Naive thymus-derived CD4-positive, alpha-beta T cell (primary cell): Measurements from ENCODE around the gene ATP6V0B. TPM values are rescaled to one million over a fixed set of nuclear protein-coding genes. Genes with fewer than 3 reads are reported as not detected.

Source experiments
- ATAC-seq: fragments of 150-1000 bp; cut with Tn5 transposase; 2 replicates; pipeline ENCODE4 v1.10.0; 2021; ENCODE audit warnings: mild to moderate bottlenecking, moderate library complexity
- CTCF ChIA-PET: fragments of 350-600 bp; sonication (Branson Sonifier 250); formaldehyde crosslinking; loops from one replicate; lab custom pipeline; 2021; ENCODE audit warnings: antibody characterized with exemption; lab: Charles Lee
- POLR2A ChIA-PET: fragments of 350-600 bp; sonication (Branson Sonifier 250); formaldehyde crosslinking; loops from one replicate; lab custom pipeline; 2021; ENCODE audit warnings: antibody characterized with exemption, inconsistent platforms; lab: Charles Lee
- DNase-seq, 9 donors: peaks; one replicate each; pipeline versions ENCODE4 v3.0.0 to v3.0.0-alpha.2; 2020 to 2022; ENCODE audit warnings: mixed read lengths in 1 of 9
- H3K27ac ChIP-seq: one replicate; pipeline ENCODE4 v1.7.0; 2013; ENCODE audit warnings: mild to moderate bottlenecking, low read depth, low read length, moderate library complexity
- H3K27me3 ChIP-seq, 2 donors: one replicate each; pipeline ENCODE4 v1.7.0; 2013; ENCODE audit warnings: low read length in 2 of 2, mild to moderate bottlenecking in 2 of 2, moderate library complexity in 2 of 2; ENCODE audit not compliant: control insufficient read depth in 2 of 2, insufficient read depth in 2 of 2
- H3K36me3 ChIP-seq, 3 experiments: 1 replicate in 2 of 3; 2 replicates in 1 of 3; pipeline ENCODE4 v1.7.0; 2013; ENCODE audit warnings: low read length in 3 of 3, mild to moderate bottlenecking in 3 of 3, moderate library complexity in 1 of 3; ENCODE audit not compliant: insufficient read depth in 3 of 3, control insufficient read depth in 2 of 3
- H3K4me1 ChIP-seq, 2 donors: one replicate each; pipeline ENCODE4 v1.7.0; 2013; ENCODE audit warnings: low read length in 2 of 2, mild to moderate bottlenecking in 2 of 2, moderate library complexity in 1 of 2; ENCODE audit not compliant: control insufficient read depth in 2 of 2, insufficient read depth in 2 of 2
- H3K4me3 ChIP-seq: 2 replicates; pipeline ENCODE4 v1.7.0; 2013; ENCODE audit warnings: mild to moderate bottlenecking, low read length
- H3K9me3 ChIP-seq, 3 experiments: 1 replicate in 2 of 3; 2 replicates in 1 of 3; pipeline ENCODE4 v1.7.0; 2013; ENCODE audit warnings: low read length in 3 of 3; ENCODE audit not compliant: control insufficient read depth in 2 of 3
- H3K27ac Mint-ChIP-seq, 9 donors: one replicate each; pipeline ENCODE4 v1.8.0; 2020 to 2022; ENCODE audit warnings: mixed read lengths in 9 of 9, mild to moderate bottlenecking in 8 of 9, moderate library complexity in 5 of 9, inconsistent platforms in 2 of 9
- H3K27me3 Mint-ChIP-seq, 5 donors: one replicate each; pipeline ENCODE4 v1.8.0; 2021 to 2022; ENCODE audit warnings: mixed read lengths in 5 of 5, mild to moderate bottlenecking in 1 of 5
- H3K36me3 Mint-ChIP-seq, 5 donors: one replicate each; pipeline ENCODE4 v1.8.0; 2020 to 2022; ENCODE audit warnings: mixed read lengths in 5 of 5, mild to moderate bottlenecking in 3 of 5, inconsistent platforms in 1 of 5
- H3K4me1 Mint-ChIP-seq, 7 donors: one replicate each; pipeline ENCODE4 v1.8.0; 2020 to 2022; ENCODE audit warnings: mixed read lengths in 7 of 7, mild to moderate bottlenecking in 3 of 7, inconsistent platforms in 1 of 7
- H3K4me3 Mint-ChIP-seq, 10 donors: one replicate each; pipeline ENCODE4 v1.8.0; 2020 to 2022; ENCODE audit warnings: mild to moderate bottlenecking in 10 of 10, mixed read lengths in 10 of 10, moderate library complexity in 6 of 10, inconsistent platforms in 2 of 10
- H3K9me3 Mint-ChIP-seq, 11 donors: one replicate each; pipeline ENCODE4 v1.8.0; 2020 to 2022; ENCODE audit warnings: mixed read lengths in 11 of 11, mild to moderate bottlenecking in 4 of 11, inconsistent platforms in 1 of 11, moderate library complexity in 1 of 11
- intact Hi-C, 2 donors: fragments of 100-400 bp; cut with micrococcal nuclease; formaldehyde crosslinking; loops; one replicate each; pipeline ENCODE4 v1.15.1; 2023
- polyA plus RNA-seq, 2 donors: library from polyadenylated mRNA; unstranded; fragments of 300-500 nt; fragmentation: Illumina TruSeq; gene quantifications; one replicate each; pipeline ENCODE4 v1.2.3, GENCODE V29; 2021
- total RNA-seq, 6 experiments: library from RNA in 5 of 6; stranded (reverse) in 5 of 6; gene quantifications; 1 replicate in 5 of 6; 2 replicates in 1 of 6; pipeline ENCODE4 v1.2.3 and lab custom pipeline; 2021 to 2026

The ATP6V0B gene
- total and polyA plus RNA-seq, 7 experiments from 2014 or later: 47.3 to 166 (median 139) TPM

GRCh38 chr1:44000122-44000665, 25.4 kb downstream of the ATP6V0B start:
- H3K4me1 ChIP-seq: no peaks in the 10 kb centered on the region
- H3K36me3 Mint-ChIP-seq: no peaks in the 10 kb centered on the region
- CTCF ChIA-PET: no interaction called here
- DNase-seq: no peak
- H3K36me3 ChIP-seq: no peaks in the 10 kb centered on the region
- H3K27ac ChIP-seq: no peak overlapping the region
- no peak overlapping the region for H3K4me3 Mint-ChIP-seq
- H3K9me3 ChIP-seq: no peaks in the 10 kb centered on the region
- H3K27me3 ChIP-seq: peaks cover 0 to 2% of the 10 kb centered on the region in 2 donors
- ATAC-seq: no peak
- no peaks in the 10 kb centered on the region for H3K9me3 Mint-ChIP-seq
- POLR2A ChIA-PET: no interaction called here
- H3K4me1 Mint-ChIP-seq: peaks cover 0 to 4% (median 0%) of the 10 kb centered on the region in 7 donors
- no peak overlapping the region for H3K27ac Mint-ChIP-seq
- peaks cover 0 to 4% (median 0%) of the 10 kb centered on the region in 5 donors for H3K27me3 Mint-ChIP-seq
- H3K4me3 ChIP-seq: no peak overlapping the region
- intact Hi-C loops: no loop called here

GRCh38 chr1:44002165-44002564, 27.4 kb downstream of the ATP6V0B start:
- CTCF ChIA-PET: interaction anchor here (1.3 kb wide), 1 partner anchor 34 kb away, joined by 3 read pairs; no protein-coding TSS in a partner anchor
- no peak overlapping the region for H3K4me3 ChIP-seq
- Mint-ChIP-seq H3K27ac (no peak overlapping the region), H3K36me3 (no peaks in the 10 kb centered on the region), H3K9me3 (no peaks in the 10 kb centered on the region), H3K4me3 (no peak overlapping the region), H3K4me1 (peaks cover 0 to 4% (median 0%) of the 10 kb centered on the region in 7 donors), H3K27me3 (peaks cover 0 to 4% (median 0%) of the 10 kb centered on the region in 5 donors)
- no peaks in the 10 kb centered on the region for H3K9me3 ChIP-seq
- ATAC-seq (no peak), DNase-seq (no peak)
- no peak overlapping the region for H3K27ac ChIP-seq
- no peaks in the 10 kb centered on the region for H3K4me1 ChIP-seq
- POLR2A ChIA-PET: no interaction called here
- H3K27me3 ChIP-seq: peaks cover 0 to 2% of the 10 kb centered on the region in 2 donors
- intact Hi-C loops: no loop called here
- H3K36me3 ChIP-seq: no peaks in the 10 kb centered on the region

GRCh38 chr1:44002606-44003157, 27.9 kb downstream of the ATP6V0B start:
- ATAC-seq (no peak), DNase-seq (no peak)
- Mint-ChIP-seq H3K4me3 (no peak overlapping the region), H3K36me3 (no peaks in the 10 kb centered on the region), H3K9me3 (no peaks in the 10 kb centered on the region), H3K27ac (no peak overlapping the region), H3K27me3 (peaks cover 0 to 4% (median 0%) of the 10 kb centered on the region in 5 donors), H3K4me1 (peaks cover 0 to 4% (median 0%) of the 10 kb centered on the region in 7 donors)
- no peaks in the 10 kb centered on the region for H3K4me1 ChIP-seq
- H3K27me3 ChIP-seq: peaks cover 0 to 2% of the 10 kb centered on the region in 2 donors
- CTCF ChIA-PET: interaction anchor here (1.3 kb wide), 1 partner anchor 31 kb away, joined by 4 read pairs; no protein-coding TSS in a partner anchor
- POLR2A ChIA-PET: no interaction called here
- no peaks in the 10 kb centered on the region for H3K9me3 ChIP-seq
- intact Hi-C loops: no loop called here
- no peak overlapping the region for H3K27ac ChIP-seq
- no peaks in the 10 kb centered on the region for H3K36me3 ChIP-seq
- no peak overlapping the region for H3K4me3 ChIP-seq

GRCh38 chr1:44008259-44008658, 33.5 kb downstream of the ATP6V0B start:
- H3K9me3 ChIP-seq: no peaks in the 10 kb centered on the region
- Mint-ChIP-seq H3K27ac (peak overlapping the region in 1 of 9 donors; percentile 25), H3K9me3 (no peaks in the 10 kb centered on the region), H3K36me3 (no peaks in the 10 kb centered on the region), H3K4me3 (no peak overlapping the region), H3K27me3 (no peaks in the 10 kb centered on the region), H3K4me1 (peaks cover 0 to 13% (median 8%) of the 10 kb centered on the region in 7 donors)
- CTCF ChIA-PET: no interaction called here
- H3K27me3 ChIP-seq: no peaks in the 10 kb centered on the region
- ATAC-seq: no peak
- no peak for DNase-seq
- no peak overlapping the region for H3K27ac ChIP-seq
- intact Hi-C loops: no loop called here
- H3K4me1 ChIP-seq: no peaks in the 10 kb centered on the region
- no peaks in the 10 kb centered on the region for H3K36me3 ChIP-seq
- H3K4me3 ChIP-seq: no peak overlapping the region
- POLR2A ChIA-PET: no interaction called here

- H3K9me3 Mint-ChIP-seq: no peaks in the 10 kb centered on the region
- peaks cover 0 to 20% (median 8%) of the 10 kb centered on the region in 7 donors for H3K4me1 Mint-ChIP-seq
- H3K36me3 ChIP-seq: no peaks in the 10 kb centered on the region
- intact Hi-C loops: no loop called here
- H3K4me1 ChIP-seq: no peaks in the 10 kb centered on the region
- no peak for ATAC-seq
- no peak overlapping the region for H3K27ac ChIP-seq
- no peak overlapping the region for H3K4me3 Mint-ChIP-seq
- H3K9me3 ChIP-seq: no peaks in the 10 kb centered on the region
- POLR2A ChIA-PET: no interaction called here
- no peak for DNase-seq
- CTCF ChIA-PET: interaction anchor here (0.6 to 1.3 kb wide), 2 partner anchors 26 to 36 kb away, joined by 3 to 4 read pairs; no protein-coding TSS in a partner anchor
- no peaks in the 10 kb centered on the region for H3K27me3 ChIP-seq
- H3K4me3 ChIP-seq: no peak overlapping the region
- H3K27ac Mint-ChIP-seq: no peak overlapping the region
- peaks cover 0 to 5% (median 0%) of the 10 kb centered on the region in 5 donors for H3K27me3 Mint-ChIP-seq
- H3K36me3 Mint-ChIP-seq: no peaks in the 10 kb centered on the region
These were observed 36.2 kb downstream of the ATP6V0B start for GRCh38 chr1:44010935-44011471.

- Histone ChIP-seq H3K9me3 (no peaks in the 10 kb centered on the region), H3K4me3 (no peak overlapping the region), H3K36me3 (no peaks in the 10 kb centered on the region), H3K27ac (no peak overlapping the region), H3K27me3 (no peaks in the 10 kb centered on the region), H3K4me1 (no peaks in the 10 kb centered on the region)
- CTCF ChIA-PET: interaction anchor here (0.6 kb wide), 1 partner anchor 23 kb away, joined by 3 read pairs; no protein-coding TSS in a partner anchor
- no peaks in the 10 kb centered on the region for H3K36me3 Mint-ChIP-seq
- H3K27ac Mint-ChIP-seq: peak overlapping the region in 2 of 9 donors; percentile 51 to 82
- peaks cover 0 to 20% (median 8%) of the 10 kb centered on the region in 7 donors for H3K4me1 Mint-ChIP-seq
- intact Hi-C loops: no loop called here
- H3K4me3 Mint-ChIP-seq: no peak overlapping the region
- POLR2A ChIA-PET: no interaction called here
- no peaks in the 10 kb centered on the region for H3K9me3 Mint-ChIP-seq
- DNase-seq: no peak
- H3K27me3 Mint-ChIP-seq: peaks cover 0 to 5% (median 0%) of the 10 kb centered on the region in 5 donors
- ATAC-seq: no peak
These were observed 37.6 kb downstream of the ATP6V0B start for GRCh38 chr1:44012404-44012803.
